HG03469 (cell line): ENCODE measurements around the gene ARL14EP.

ENCODE experiments used
- ATAC-seq: cut with Tn5 transposase; IDR thresholded peaks from one replicate; pipeline ENCODE4 v1.9.1; 2021; ENCODE audit warnings: mild to moderate bottlenecking, moderate library complexity, moderate number of reproducible peaks; ENCODE audit not compliant: unreplicated experiment

ARL14EP gene

GRCh38 chr11:30368394-30368793, 45.5 kb downstream of the ARL14EP start:
- no peak for ATAC-seq

GRCh38 chr11:30370164-30370563, 47.3 kb downstream of the ARL14EP start:
- ATAC-seq = no peak

- no peak for ATAC-seq
Measured at GRCh38 chr11:30377347-30377746, 54.4 kb downstream of the ARL14EP start.

GRCh38 chr11:30380846-30381245, 57.9 kb downstream of the ARL14EP start:
- no peak for ATAC-seq

- ATAC-seq = no peak
Measured at GRCh38 chr11:30381879-30382278, 59.0 kb downstream of the ARL14EP start.
